IPS-18a (cell line): ENCODE measurements around the gene ABLIM2.
"Not testable (repeated sequence)": the region's sequence is repeated elsewhere in the genome, so short reads cannot be mapped to it uniquely, and the experiment has no call there.

ENCODE experiments used
- H3K27ac ChIP-seq: one replicate; pipeline ENCODE4 v1.5.1; 2013; ENCODE audit warnings: low read length
- H3K27me3 ChIP-seq: one replicate; pipeline ENCODE4 v1.6.1; 2013; ENCODE audit warnings: mild to moderate bottlenecking, low read length; ENCODE audit not compliant: control insufficient read depth, insufficient read depth
- H3K36me3 ChIP-seq: one replicate; pipeline ENCODE4 v1.6.1; 2013; ENCODE audit warnings: low read depth, low read length; ENCODE audit not compliant: control insufficient read depth
- H3K4me1 ChIP-seq: one replicate; pipeline ENCODE4 v1.6.1; 2013; ENCODE audit warnings: low read depth, low read length; ENCODE audit not compliant: control insufficient read depth
- H3K4me3 ChIP-seq: one replicate; pipeline ENCODE4 v1.5.1; 2013; ENCODE audit warnings: low read length
- H3K9ac ChIP-seq: one replicate; pipeline ENCODE4 v1.6.1; 2013; ENCODE audit warnings: mild to moderate bottlenecking, low read length, moderate library complexity
- H3K9me3 ChIP-seq: one replicate; pipeline ENCODE4 v1.6.1; 2013; ENCODE audit warnings: low read depth, low read length; ENCODE audit not compliant: control insufficient read depth

The ABLIM2 gene

DNA sequence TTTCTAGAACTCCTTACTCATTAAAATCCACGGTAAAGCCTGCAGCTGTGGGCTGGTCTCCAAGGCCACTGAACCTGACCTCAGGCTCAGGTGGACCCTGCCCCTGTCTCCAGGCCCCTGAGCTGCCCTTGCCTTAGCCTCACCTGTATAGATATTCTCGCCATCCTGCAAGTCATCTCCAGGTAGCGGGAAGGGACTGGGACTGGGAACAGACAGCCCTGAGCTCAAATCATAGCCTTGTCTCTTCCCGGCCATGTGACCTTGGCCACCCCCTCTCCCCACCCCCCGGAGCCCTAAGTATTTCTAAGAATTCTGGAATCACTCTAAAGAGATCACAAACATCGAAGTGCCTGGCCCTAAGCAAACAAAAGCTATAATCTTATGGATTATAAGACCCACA lies 17.7 kb downstream of the ABLIM2 start:
- Histone ChIP-seq H3K36me3 (no peaks in the 10 kb centered on the region), H3K9ac (no peak overlapping the region), H3K27me3 (no peaks in the 10 kb centered on the region), H3K4me3 (no peak overlapping the region), H3K9me3 (no peaks in the 10 kb centered on the region), H3K27ac (no peak overlapping the region), H3K4me1 (peaks cover 6% of the 10 kb centered on the region)

DNA sequence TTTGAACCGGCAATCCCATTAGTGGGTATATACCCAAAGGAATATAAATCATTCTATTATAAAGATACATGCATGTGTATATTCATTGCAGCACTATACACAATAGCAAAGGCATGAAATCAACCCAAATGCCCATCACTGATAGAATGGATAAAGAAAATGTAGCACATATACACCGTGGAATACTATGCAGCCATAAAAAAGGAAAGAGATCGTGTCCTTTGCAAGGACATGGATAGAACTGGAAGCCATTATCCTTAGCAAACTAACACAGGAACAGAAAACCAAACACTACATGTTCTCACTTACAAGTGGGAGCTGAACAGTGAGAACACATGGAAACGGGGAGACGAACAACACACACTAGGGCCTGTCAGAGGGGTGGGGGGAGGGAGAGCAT lies 18.9 kb downstream of the ABLIM2 start:
- not testable (repeated sequence) for H3K4me1 ChIP-seq, H3K36me3 ChIP-seq

DNA sequence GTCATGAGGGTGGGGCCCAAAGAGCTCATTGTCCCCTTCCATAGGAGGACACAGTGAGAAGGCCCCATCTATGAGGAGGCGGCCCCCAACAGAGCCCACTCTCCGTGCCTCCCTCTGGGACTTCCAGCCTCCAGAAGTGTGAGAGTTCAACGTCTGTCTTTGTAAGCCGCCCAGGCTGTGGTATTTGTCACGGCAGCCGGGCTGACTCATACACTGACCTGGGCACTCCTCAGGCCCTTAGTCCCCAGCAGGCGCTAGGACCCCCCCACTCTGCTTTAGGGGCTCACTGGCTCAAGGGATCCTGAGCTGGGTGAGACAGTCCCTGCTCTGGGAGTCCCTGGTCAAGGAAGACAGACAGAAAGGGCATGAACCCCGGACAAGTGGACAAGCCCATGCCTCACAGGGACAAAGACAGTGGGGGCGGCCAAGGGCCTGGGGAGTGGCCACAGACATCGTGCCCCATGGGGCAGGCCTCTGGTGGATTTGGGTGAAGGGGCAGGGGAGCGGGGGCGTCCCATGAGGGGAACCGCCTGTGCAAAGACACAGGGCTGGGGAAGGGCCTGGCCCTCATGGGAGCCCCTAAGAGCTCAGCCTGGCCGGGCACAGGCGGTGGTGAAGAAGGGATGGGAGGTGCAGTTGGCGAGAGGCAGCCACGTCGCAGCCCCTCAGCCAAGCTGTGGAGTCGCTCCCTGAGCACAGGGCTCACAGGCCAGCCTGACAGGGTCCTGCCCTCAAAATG lies 21.5 kb downstream of the ABLIM2 start:
- Histone ChIP-seq H3K4me3 (no peak overlapping the region), H3K27ac (no peak overlapping the region), H3K4me1 (peaks cover 7% of the 10 kb centered on the region), H3K36me3 (no peaks in the 10 kb centered on the region), H3K9me3 (no peaks in the 10 kb centered on the region), H3K9ac (no peak overlapping the region), H3K27me3 (no peaks in the 10 kb centered on the region)

More for the DNA sequence above, 18.9 kb downstream of the ABLIM2 start:
- H3K27me3 ChIP-seq, H3K4me3 ChIP-seq, H3K27ac ChIP-seq, H3K9ac ChIP-seq, H3K9me3 ChIP-seq: not testable (repeated sequence)

DNA sequence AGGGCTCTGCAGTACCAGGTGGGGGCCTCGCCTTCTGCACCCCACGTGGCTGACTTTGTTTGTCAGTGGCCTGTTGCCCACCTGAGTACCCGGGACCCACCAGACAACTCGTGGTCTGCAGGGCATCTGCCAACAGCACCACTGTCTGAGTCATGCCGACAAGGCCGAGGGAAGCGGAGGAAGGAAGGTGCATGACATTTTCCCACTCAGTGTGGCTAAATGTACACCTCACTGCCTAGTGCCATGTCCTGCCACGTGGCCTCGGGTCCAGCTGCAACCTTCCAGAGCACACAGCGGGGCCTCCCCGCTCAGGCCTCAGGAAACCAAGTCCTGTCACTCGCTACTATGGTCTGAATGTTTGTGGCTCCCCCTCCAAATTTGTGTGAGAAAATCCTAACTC lies 22.1 kb downstream of the ABLIM2 start:
- no peak overlapping the region for H3K27ac ChIP-seq
- no peak overlapping the region for H3K9ac ChIP-seq
- no peak overlapping the region for H3K4me3 ChIP-seq
- peaks cover 7% of the 10 kb centered on the region for H3K4me1 ChIP-seq
- H3K9me3 ChIP-seq = no peaks in the 10 kb centered on the region
- H3K36me3 ChIP-seq = no peaks in the 10 kb centered on the region
- H3K27me3 ChIP-seq = no peaks in the 10 kb centered on the region

DNA sequence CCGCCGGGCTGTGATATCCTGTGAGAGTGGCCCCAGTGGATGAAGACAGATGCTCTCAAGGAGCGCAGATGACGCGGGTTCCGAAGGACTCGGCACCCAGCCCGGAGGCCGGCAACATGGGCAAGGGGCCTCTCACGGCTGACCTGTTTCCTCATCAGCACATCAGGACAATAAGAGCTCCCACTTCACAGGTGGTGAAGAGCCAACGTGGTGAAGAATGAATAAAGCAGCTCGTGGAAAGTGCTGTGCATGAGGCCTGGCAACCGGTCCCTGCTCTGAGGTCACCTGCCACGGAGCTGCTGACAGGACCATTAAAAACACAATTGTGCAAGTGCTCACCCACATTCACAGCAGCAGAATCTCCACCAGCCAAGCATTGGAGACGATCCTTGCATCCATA lies 22.9 kb downstream of the ABLIM2 start:
- H3K9me3 ChIP-seq = no peaks in the 10 kb centered on the region

DNA sequence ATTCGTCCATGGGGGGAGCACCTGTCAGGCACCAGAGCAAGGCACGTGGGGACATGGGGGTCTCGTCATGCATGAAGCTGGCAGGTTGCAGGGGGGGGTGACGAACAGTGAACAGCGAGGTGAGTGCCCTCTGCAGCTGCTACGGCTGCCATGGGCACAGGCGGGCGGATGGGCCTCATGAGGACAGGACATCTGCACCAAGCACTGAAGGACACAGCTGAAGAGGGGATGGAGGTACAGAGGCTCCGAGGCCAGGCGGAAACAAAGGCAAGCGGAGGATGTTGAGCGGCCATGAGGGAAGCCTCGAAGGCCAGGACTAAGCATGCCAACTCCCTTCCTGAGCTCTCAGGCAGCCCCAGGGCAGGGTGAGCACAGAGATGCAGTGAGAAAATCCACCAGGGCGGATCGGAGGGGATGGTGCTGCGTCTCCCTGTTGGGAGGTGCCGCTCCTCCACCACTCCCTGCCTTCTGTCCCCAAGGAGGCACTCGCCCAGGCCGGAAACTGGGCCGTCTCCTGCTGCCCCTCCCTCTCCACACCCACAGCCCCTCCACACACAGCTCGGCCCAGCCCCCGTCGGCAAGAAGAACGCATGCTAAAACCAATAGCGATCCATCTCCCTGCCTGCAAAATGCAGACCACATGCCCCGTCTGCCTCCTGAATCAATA lies 24.6 kb downstream of the ABLIM2 start:
- Histone ChIP-seq H3K4me3 (no peak overlapping the region), H3K4me1 (peaks cover 11% of the 10 kb centered on the region), H3K27me3 (no peaks in the 10 kb centered on the region), H3K9me3 (no peaks in the 10 kb centered on the region), H3K9ac (no peak overlapping the region), H3K36me3 (no peaks in the 10 kb centered on the region), H3K27ac (no peak overlapping the region)

More for the DNA sequence above, 22.9 kb downstream of the ABLIM2 start:
- Histone ChIP-seq H3K4me3 (no peak overlapping the region), H3K4me1 (peaks cover 7% of the 10 kb centered on the region), H3K27ac (no peak overlapping the region), H3K36me3 (no peaks in the 10 kb centered on the region), H3K9ac (no peak overlapping the region), H3K27me3 (no peaks in the 10 kb centered on the region)

DNA sequence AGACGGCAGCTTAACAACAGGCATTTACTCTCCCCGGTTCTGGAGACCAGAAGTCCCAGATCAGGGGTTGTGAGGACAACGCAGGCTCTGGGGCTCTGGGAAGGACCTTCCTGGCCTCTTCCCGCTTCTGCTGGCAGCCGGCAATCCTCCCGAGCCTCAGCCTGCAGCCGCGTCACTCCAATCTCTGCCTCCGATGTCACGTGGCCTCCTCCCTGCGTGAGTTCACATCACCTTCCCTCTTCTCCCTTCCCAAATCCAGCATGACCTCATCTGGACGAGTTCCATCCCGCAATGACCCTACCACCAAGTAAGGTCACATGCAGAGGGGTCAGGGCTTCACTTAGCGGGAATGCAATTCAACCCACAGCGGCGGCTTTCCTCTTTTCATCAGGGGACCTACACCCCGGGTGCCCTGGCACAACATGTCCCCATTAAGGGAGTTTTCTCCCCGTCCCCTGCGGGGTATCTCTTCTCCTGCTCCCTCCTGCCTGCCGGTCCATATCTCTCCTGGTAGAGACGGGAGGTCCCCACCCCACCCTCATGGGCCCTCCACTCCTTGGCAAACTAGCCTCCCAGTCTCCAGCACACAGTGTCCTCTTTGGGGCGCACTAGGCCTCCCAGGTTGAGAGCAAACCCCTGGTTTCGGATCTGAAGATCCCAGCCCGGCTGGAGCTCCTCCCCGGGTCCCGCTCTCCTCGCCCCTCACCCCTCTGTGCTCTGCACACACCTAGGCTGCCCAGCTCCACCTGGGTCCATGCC lies 25.5 kb downstream of the ABLIM2 start:
- no peak overlapping the region for H3K27ac ChIP-seq
- H3K9ac ChIP-seq = no peak overlapping the region
- H3K27me3 ChIP-seq = no peaks in the 10 kb centered on the region

DNA sequence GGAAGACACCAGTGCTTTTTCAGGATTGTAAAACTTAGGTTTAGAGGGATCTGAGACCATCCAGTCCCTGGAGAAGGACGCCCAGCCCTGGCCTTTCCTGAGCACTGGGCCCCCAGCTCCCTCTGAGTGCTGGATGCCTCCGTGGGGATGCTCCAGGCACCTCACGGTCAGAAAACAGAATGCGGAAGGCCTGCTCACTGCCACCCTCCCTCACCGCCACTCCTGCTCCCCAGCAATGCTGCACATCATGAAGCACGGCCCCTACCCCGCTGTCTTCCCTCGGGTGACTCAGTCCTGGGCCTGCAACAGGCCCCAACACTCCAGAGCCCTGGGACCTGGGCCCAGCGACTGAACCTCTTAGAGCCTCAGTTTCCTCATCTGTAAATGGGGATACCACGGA lies 26.2 kb downstream of the ABLIM2 start:
- H3K4me1 ChIP-seq = peaks cover 11% of the 10 kb centered on the region
- H3K27ac ChIP-seq = no peak overlapping the region
- H3K4me3 ChIP-seq = no peak overlapping the region
- no peaks in the 10 kb centered on the region for H3K36me3 ChIP-seq
- no peak overlapping the region for H3K9ac ChIP-seq
- H3K9me3 ChIP-seq = no peaks in the 10 kb centered on the region
- no peaks in the 10 kb centered on the region for H3K27me3 ChIP-seq

More for the DNA sequence above, 25.5 kb downstream of the ABLIM2 start:
- Histone ChIP-seq H3K4me3 (no peak overlapping the region), H3K4me1 (peaks cover 11% of the 10 kb centered on the region), H3K36me3 (no peaks in the 10 kb centered on the region), H3K9me3 (no peaks in the 10 kb centered on the region)

DNA sequence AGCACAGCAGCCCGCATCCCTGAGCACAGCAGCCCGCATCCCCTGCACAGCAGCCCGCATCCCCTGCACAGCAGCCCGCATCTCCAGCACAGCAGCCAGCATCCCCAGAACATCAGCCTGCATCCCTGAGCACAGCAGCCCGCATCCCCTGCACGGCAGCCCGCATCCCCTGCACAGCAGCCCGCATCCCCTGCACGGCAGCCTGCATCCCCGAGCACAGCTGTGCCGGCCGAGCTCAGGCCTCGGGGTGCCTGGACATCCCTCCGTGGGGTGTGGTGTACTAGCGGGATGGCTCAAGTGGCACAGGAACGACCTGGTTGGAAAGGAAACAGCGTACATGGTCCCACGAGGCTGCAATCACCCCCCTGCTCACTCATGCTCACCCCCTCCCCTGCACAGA lies 26.8 kb downstream of the ABLIM2 start:
- H3K4me1 ChIP-seq = peaks cover 11% of the 10 kb centered on the region
- no peaks in the 10 kb centered on the region for H3K36me3 ChIP-seq
- no peak overlapping the region for H3K27ac ChIP-seq
- no peak overlapping the region for H3K4me3 ChIP-seq
- no peaks in the 10 kb centered on the region for H3K27me3 ChIP-seq
- no peaks in the 10 kb centered on the region for H3K9me3 ChIP-seq
- H3K9ac ChIP-seq = no peak overlapping the region

DNA sequence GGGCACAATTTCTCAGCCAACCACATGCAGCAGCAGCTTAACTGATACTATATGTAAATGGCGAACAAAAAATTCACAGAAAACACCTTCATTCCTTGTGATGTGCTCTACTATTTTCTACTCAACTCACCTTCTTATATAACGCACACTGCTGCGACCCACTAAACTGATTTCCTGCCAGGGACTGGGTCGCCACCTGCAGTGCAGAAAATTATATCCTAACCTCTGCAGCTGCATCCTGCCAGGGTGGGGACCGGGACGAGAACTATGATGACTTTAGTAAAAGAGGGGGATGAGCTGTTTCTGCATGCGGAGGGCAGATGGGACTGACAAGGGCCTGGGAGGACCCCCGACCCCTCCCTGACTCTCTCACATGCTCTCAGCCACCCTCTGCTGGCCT lies 27.4 kb downstream of the ABLIM2 start:
- no peaks in the 10 kb centered on the region for H3K9me3 ChIP-seq
- no peaks in the 10 kb centered on the region for H3K36me3 ChIP-seq
- H3K9ac ChIP-seq = no peak overlapping the region
- peaks cover 11% of the 10 kb centered on the region for H3K4me1 ChIP-seq
- H3K4me3 ChIP-seq = no peak overlapping the region
- H3K27ac ChIP-seq = no peak overlapping the region
- no peaks in the 10 kb centered on the region for H3K27me3 ChIP-seq

DNA sequence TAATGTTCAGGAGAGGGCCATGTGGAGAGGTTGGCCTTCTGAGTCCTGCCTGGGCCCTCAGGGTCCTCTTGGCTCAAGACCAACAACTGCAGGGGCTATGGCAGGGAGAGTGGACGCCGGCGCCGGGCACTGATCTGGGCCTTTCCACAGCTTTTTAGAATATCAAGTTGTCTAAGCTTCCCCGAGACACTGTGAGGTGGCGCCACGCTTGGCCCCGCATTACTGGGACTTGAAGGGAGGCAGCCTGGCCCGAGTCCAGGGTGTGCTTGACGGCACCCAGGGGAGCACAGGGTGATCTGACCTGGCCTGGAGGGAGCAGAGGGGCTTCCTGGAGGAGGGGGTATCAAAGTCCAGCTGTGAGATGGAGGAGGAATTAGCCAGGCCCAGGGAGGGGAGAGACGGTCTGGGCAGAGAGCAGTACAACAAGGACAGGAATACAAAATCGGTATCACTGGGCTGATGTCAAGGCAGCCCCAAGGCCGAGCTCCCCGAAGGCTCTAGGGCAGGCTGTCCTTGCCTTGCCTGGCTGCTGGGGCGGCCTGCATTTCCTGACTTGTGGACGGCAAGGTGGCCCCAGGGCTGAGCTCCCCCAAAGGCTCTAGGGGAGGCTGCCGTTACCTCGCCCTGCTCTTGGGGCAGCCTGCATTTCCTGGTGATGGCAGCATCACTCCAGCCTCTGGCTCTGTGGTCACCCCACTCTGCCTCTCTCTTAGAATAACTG lies 28.1 kb downstream of the ABLIM2 start:
- Histone ChIP-seq H3K27ac (no peak overlapping the region), H3K4me3 (no peak overlapping the region), H3K9ac (no peak overlapping the region), H3K9me3 (no peaks in the 10 kb centered on the region), H3K36me3 (no peaks in the 10 kb centered on the region), H3K27me3 (no peaks in the 10 kb centered on the region), H3K4me1 (peaks cover 11% of the 10 kb centered on the region)
